Esophagus squamous epithelium (tissue), 5 donors: Measurements from ENCODE around the gene HECW1. TPM values are rescaled to one million over a fixed set of nuclear protein-coding genes. Genes with fewer than 3 reads are reported as not detected.

Source experiments
- DNase-seq: peaks from one replicate; lab custom pipeline; 2025; lab: John Stamatoyannopoulos, UW
- H3K27ac ChIP-seq, 4 donors: fragments of 200-600 bp; sonication (generic); one replicate each; pipeline ENCODE4 v1.5.1; 2016 to 2019; ENCODE audit warnings: mild to moderate bottlenecking in 1 of 4
- H3K27me3 ChIP-seq, 4 donors: fragments of 200-600 bp; sonication (generic); 1 replicate in 3 of 4; 2 replicates in 1 of 4; pipeline versions ENCODE4 v1.5.1 to v1.6.0; 2017 to 2021; ENCODE audit warnings: antibody characterized with exemption in 1 of 4
- H3K36me3 ChIP-seq, 3 donors: fragments of 200-600 bp; sonication (generic); one replicate each; pipeline ENCODE4 v1.5.1; 2016 to 2019
- H3K4me1 ChIP-seq, 3 donors: fragments of 200-600 bp; sonication (generic); one replicate each; pipeline ENCODE4 v1.5.1; 2017 to 2019
- H3K4me3 ChIP-seq, 4 donors: fragments of 200-600 bp; sonication (generic); 1 replicate in 3 of 4; 2 replicates in 1 of 4; pipeline ENCODE4 v1.5.1; 2016 to 2019; ENCODE audit warnings: mild to moderate bottlenecking in 2 of 4, moderate library complexity in 1 of 4
- H3K9me3 ChIP-seq, 3 donors: fragments of 200-600 bp; sonication (generic); one replicate each; pipeline ENCODE4 v1.5.1; 2016 to 2019
- CTCF ChIP-seq, 6 experiments: fragments of 450-650 bp in 4 of 6; fragments of 200-600 bp in 2 of 6; sonication (generic) in 2 of 6; IDR thresholded peaks; one replicate each; pipeline ENCODE4 v1.5.1; 2016 to 2019; ENCODE audit warnings: antibody characterized with exemption in 6 of 6, mild to moderate bottlenecking in 4 of 6, moderate library complexity in 4 of 6
- POLR2A ChIP-seq, 4 donors: fragments of 450-650 bp; IDR thresholded peaks; one replicate each; pipeline ENCODE4 v1.6.1; 2017; ENCODE audit warnings: antibody characterized with exemption in 4 of 4, mild to moderate bottlenecking in 4 of 4, moderate library complexity in 3 of 4
- WGBS, 2 donors: methylation state at CpG; one replicate each; pipeline ENCODE4 v1.1.5; 2018; 5-methylcytosine and 5-hydroxymethylcytosine counted together
- intact Hi-C: fragments of 100-400 bp; cut with DNase I; formaldehyde crosslinking; loops from one replicate; pipeline ENCODE4 v1.15.0; 2022
- total RNA-seq, 4 donors: library from RNA; depleted of rRNA; stranded (reverse); fragments of >200 nt; gene quantifications; one replicate each; pipeline ENCODE4 v1.1.0, GENCODE V29; 2016
- donor health status: DM: yes; HTN: yes; CAD: no.

The HECW1 gene
- total RNA-seq, 4 donors from 2014 or later: 0.18 to 0.57 (median 0.19) TPM; not detected in 1

- H3K9me3 ChIP-seq: no peaks in the 10 kb centered on the region
- H3K36me3 ChIP-seq: no peaks in the 10 kb centered on the region
- no peak overlapping the region for H3K27ac ChIP-seq
- no peak for DNase-seq
- H3K4me1 ChIP-seq: peaks cover 0 to 8% (median 0%) of the 10 kb centered on the region in 3 donors
- no peaks in the 10 kb centered on the region for H3K27me3 ChIP-seq
- intact Hi-C loops: no loop called here
- H3K4me3 ChIP-seq: no peak overlapping the region
- TF ChIP-seq POLR2A (IDR thresholded peaks at IDR 0.05) (no peak), CTCF (IDR thresholded peaks at IDR 0.05) (no peak)
- 68 to 82% methylated on average over 14 of the region's 14 CpGs for WGBS, 2 donors
These were observed 343.8 kb downstream of the HECW1 start for GRCh38 chr7:43456200-43456599.

- no peak overlapping the region for H3K4me3 ChIP-seq
- H3K27me3 ChIP-seq: no peaks in the 10 kb centered on the region
- no peaks in the 10 kb centered on the region for H3K36me3 ChIP-seq
- TF ChIP-seq CTCF (IDR thresholded peaks at IDR 0.05) (no peak), POLR2A (IDR thresholded peaks at IDR 0.05) (no peak)
- no peaks in the 10 kb centered on the region for H3K9me3 ChIP-seq
- DNase-seq: no peak
- intact Hi-C loops: no loop called here
- H3K4me1 ChIP-seq: peaks cover 0 to 25% (median 0%) of the 10 kb centered on the region in 3 donors
- no peak overlapping the region for H3K27ac ChIP-seq
- WGBS, 2 donors: 70% methylated on average over 4 of the region's 4 CpGs
These were observed 346.0 kb downstream of the HECW1 start for GRCh38 chr7:43458330-43459018.

GRCh38 chr7:43459019-43459337 lies 346.5 kb downstream of the HECW1 start:
- WGBS, 2 donors: 78 to 84% methylated on average over 4 of the region's 4 CpGs
- Histone ChIP-seq H3K27ac (no peak overlapping the region), H3K36me3 (no peaks in the 10 kb centered on the region), H3K9me3 (no peaks in the 10 kb centered on the region), H3K4me1 (peaks cover 0 to 30% (median 5%) of the 10 kb centered on the region in 3 donors), H3K27me3 (no peaks in the 10 kb centered on the region), H3K4me3 (no peak overlapping the region)
- intact Hi-C loops: no loop called here
- DNase-seq: no peak
- TF ChIP-seq CTCF (IDR thresholded peaks at IDR 0.05): no peak
- TF ChIP-seq POLR2A (IDR thresholded peaks at IDR 0.05): no peak

GRCh38 chr7:43460733-43461348 lies 348.4 kb downstream of the HECW1 start:
- no peak overlapping the region for H3K27ac ChIP-seq
- intact Hi-C loops: no loop called here
- TF ChIP-seq POLR2A (IDR thresholded peaks at IDR 0.05) (no peak), CTCF (IDR thresholded peaks at IDR 0.05) (no peak)
- H3K4me1 ChIP-seq: peaks cover 0 to 32% (median 6%) of the 10 kb centered on the region in 3 donors
- no peaks in the 10 kb centered on the region for H3K9me3 ChIP-seq
- no peak for DNase-seq
- H3K4me3 ChIP-seq: no peak overlapping the region
- 75 to 91% methylated on average over 6 to 8 of the region's 8 CpGs for WGBS, 2 donors
- no peaks in the 10 kb centered on the region for H3K27me3 ChIP-seq
- no peaks in the 10 kb centered on the region for H3K36me3 ChIP-seq

GRCh38 chr7:43461349-43462024 lies 349.0 kb downstream of the HECW1 start:
- H3K4me3 ChIP-seq: no peak overlapping the region
- no peak overlapping the region for H3K27ac ChIP-seq
- 82 to 87% methylated on average over 5 of the region's 5 CpGs for WGBS, 2 donors
- no peaks in the 10 kb centered on the region for H3K36me3 ChIP-seq
- no peak for TF ChIP-seq POLR2A (IDR thresholded peaks at IDR 0.05)
- TF ChIP-seq CTCF (IDR thresholded peaks at IDR 0.05): no peak
- intact Hi-C loops: no loop called here
- DNase-seq: no peak
- H3K9me3 ChIP-seq: no peaks in the 10 kb centered on the region
- no peaks in the 10 kb centered on the region for H3K27me3 ChIP-seq
- H3K4me1 ChIP-seq: peaks cover 0 to 38% (median 6%) of the 10 kb centered on the region in 3 donors
